Neural cell (in vitro differentiated cells): ENCODE data around the gene PTPRG. TPM values are rescaled to one million over a fixed set of nuclear protein-coding genes. Genes with fewer than 3 reads are reported as not detected.

Experiments
- H2AFZ ChIP-seq: fragments of 200-600, 300-800 bp; sonication (generic), shearing (Covaris generic); 2 replicates; pipeline ENCODE4 v1.6.0; 2014; ENCODE audit warnings: low read depth, mild to moderate bottlenecking, antibody characterized with exemption, low read length, moderate library complexity
- H3F3A ChIP-seq: fragments of 200-600 bp; shearing (Covaris generic); 2 replicates; pipeline ENCODE4 v1.6.1; 2016; ENCODE audit warnings: mild to moderate bottlenecking, moderate library complexity, mixed read lengths, antibody characterized with exemption, low read length; ENCODE audit not compliant: insufficient read depth, poor library complexity, severe bottlenecking
- H3K27ac ChIP-seq: fragments of 200-600, 300-800 bp; sonication (generic), shearing (Covaris generic); 2 replicates; pipeline ENCODE4 v1.5.1; 2014; ENCODE audit warnings: mild to moderate bottlenecking, low read length, moderate library complexity
- H3K27me3 ChIP-seq: fragments of 300-800, 200-600 bp; sonication (generic), shearing (Covaris generic); 2 replicates; pipeline ENCODE4 v1.6.0; 2014; ENCODE audit warnings: mild to moderate bottlenecking, low read depth, low read length, moderate library complexity; ENCODE audit not compliant: insufficient read depth
- H3K36me3 ChIP-seq: fragments of 300-800, 200-600 bp; sonication (generic), shearing (Covaris generic); 2 replicates; pipeline ENCODE4 v1.5.1; 2014; ENCODE audit warnings: mild to moderate bottlenecking, antibody characterized with exemption, low read length, moderate library complexity; ENCODE audit not compliant: insufficient read depth
- H3K4me2 ChIP-seq: fragments of 300-800, 200-600 bp; sonication (generic), shearing (Covaris generic); 2 replicates; pipeline ENCODE4 v1.6.0; 2014; ENCODE audit warnings: mild to moderate bottlenecking, low read length
- H3K4me3 ChIP-seq: fragments of 300-800, 200-600 bp; sonication (generic), shearing (Covaris generic); 2 replicates; pipeline ENCODE4 v1.5.1; 2014; ENCODE audit warnings: mild to moderate bottlenecking, low read length, moderate library complexity
- H3K79me2 ChIP-seq: fragments of 200-600 bp; shearing (Covaris generic); replicated peaks from 2 replicates; pipeline ENCODE4 v1.6.0; 2014; ENCODE audit warnings: mild to moderate bottlenecking, low read length, moderate library complexity; ENCODE audit not compliant: insufficient read depth
- H3K9ac ChIP-seq: fragments of 300-800, 200-600 bp; sonication (generic), shearing (Covaris generic); 2 replicates; pipeline ENCODE4 v1.6.1; 2016; ENCODE audit warnings: mild to moderate bottlenecking, low read length, mixed read lengths
- H3K9me2 ChIP-seq: fragments of 200-600 bp; shearing (Covaris generic); 2 replicates; pipeline ENCODE4 v1.6.1; 2016; ENCODE audit warnings: mild to moderate bottlenecking, low read length, mixed read lengths; ENCODE audit not compliant: insufficient read depth
- H3K9me3 ChIP-seq: fragments of 200-600, 300-800 bp; sonication (generic), shearing (Covaris generic); 2 replicates; pipeline ENCODE4 v1.6.1; 2016; ENCODE audit warnings: mild to moderate bottlenecking, mixed run types, low read length, moderate library complexity, mixed read lengths
- H4K20me1 ChIP-seq: fragments of 200-600 bp; shearing (Covaris generic); 2 replicates; pipeline ENCODE4 v1.6.1; 2016; ENCODE audit warnings: mild to moderate bottlenecking, mixed run types; ENCODE audit not compliant: insufficient read depth
- CTCF ChIP-seq: fragments of 450-650 bp; IDR thresholded peaks from 2 replicates; pipeline ENCODE4 v1.5.1; 2014; ENCODE audit warnings: antibody characterized with exemption, mild to moderate bottlenecking, moderate library complexity; ENCODE audit not compliant: poor library complexity, severe bottlenecking
- EP300 ChIP-seq: fragments of 450-650 bp; conservative IDR thresholded peaks from 2 replicates; pipeline ENCODE4 v1.6.1; 2014; ENCODE audit warnings: antibody characterized with exemption, mild to moderate bottlenecking, moderate library complexity; ENCODE audit not compliant: poor library complexity, severe bottlenecking
- EZH2 ChIP-seq: fragments of 200-600, 300-800 bp; shearing (Covaris generic), sonication (generic); IDR thresholded peaks from 2 replicates; pipeline ENCODE4 v1.6.1; 2014; ENCODE audit warnings: antibody characterized with exemption, low read length, borderline replicate concordance, mild to moderate bottlenecking; ENCODE audit not compliant: insufficient read depth, poor library complexity, severe bottlenecking
- MXI1 ChIP-seq: fragments of 450-650 bp; conservative IDR thresholded peaks from 2 replicates; pipeline ENCODE4 v1.6.1; 2014; ENCODE audit warnings: antibody characterized with exemption, mild to moderate bottlenecking; ENCODE audit not compliant: poor library complexity, severe bottlenecking
- POLR2AphosphoS5 ChIP-seq: IDR thresholded peaks from 2 replicates; pipeline ENCODE4 v1.6.1; 2012
- RAD21 ChIP-seq: fragments of 450-650 bp; conservative IDR thresholded peaks from 2 replicates; pipeline ENCODE4 v1.6.1; 2014; ENCODE audit warnings: antibody characterized with exemption, mild to moderate bottlenecking, moderate library complexity
- SMC3 ChIP-seq: fragments of 450-650 bp; conservative IDR thresholded peaks from 2 replicates; pipeline ENCODE4 v1.6.1; 2014; ENCODE audit warnings: antibody characterized with exemption, mild to moderate bottlenecking, moderate library complexity; ENCODE audit not compliant: poor library complexity
- TAF1 ChIP-seq: IDR thresholded peaks from 2 replicates; pipeline ENCODE4 v1.6.1; 2012; ENCODE audit warnings: low read depth
- polyA plus RNA-seq: library from polyadenylated mRNA; depleted of rRNA; stranded (reverse); fragments of >200 nt; gene quantifications from 2 replicates; pipeline ENCODE4 v1.2.3, GENCODE V29; 2014
- TF ChIP-seq, protein P1 (sequence below): IDR thresholded peaks from 2 replicates; pipeline ENCODE4 v1.6.1; 2012; ENCODE audit warnings: borderline replicate concordance

Gene PTPRG
- polyA plus RNA-seq, 1 donor from 2014 or later, result 33.1 TPM

- H3K4me3 ChIP-seq, result peak overlapping the region; percentile 97
- H3K27me3 ChIP-seq, result no peaks in the 10 kb centered on the region
- H3F3A ChIP-seq, result no peaks in the 10 kb centered on the region
- peaks cover 50% of the 10 kb centered on the region for H3K79me2 ChIP-seq
- no peaks in the 10 kb centered on the region for H3K36me3 ChIP-seq
- no peaks in the 10 kb centered on the region for H4K20me1 ChIP-seq
- peak overlapping the region; percentile 96 for H3K27ac ChIP-seq
- no peaks in the 10 kb centered on the region for H3K9me2 ChIP-seq
- peak overlapping the region; percentile 95 for H3K9ac ChIP-seq
- peak overlapping the region; percentile 98 for H3K4me2 ChIP-seq
- no peaks in the 10 kb centered on the region for H3K9me3 ChIP-seq
- peak overlapping the region; percentile 65 for H2AFZ ChIP-seq
- TF ChIP-seq POLR2AphosphoS5 (no peak), RAD21 (no peak), EZH2 (no peak), SMC3 (no peak), EP300 (no peak), CTCF (no peak), MXI1 (peak; percentile 7), TAF1 (peak; percentile 62)
- TF ChIP-seq, protein P1, sequence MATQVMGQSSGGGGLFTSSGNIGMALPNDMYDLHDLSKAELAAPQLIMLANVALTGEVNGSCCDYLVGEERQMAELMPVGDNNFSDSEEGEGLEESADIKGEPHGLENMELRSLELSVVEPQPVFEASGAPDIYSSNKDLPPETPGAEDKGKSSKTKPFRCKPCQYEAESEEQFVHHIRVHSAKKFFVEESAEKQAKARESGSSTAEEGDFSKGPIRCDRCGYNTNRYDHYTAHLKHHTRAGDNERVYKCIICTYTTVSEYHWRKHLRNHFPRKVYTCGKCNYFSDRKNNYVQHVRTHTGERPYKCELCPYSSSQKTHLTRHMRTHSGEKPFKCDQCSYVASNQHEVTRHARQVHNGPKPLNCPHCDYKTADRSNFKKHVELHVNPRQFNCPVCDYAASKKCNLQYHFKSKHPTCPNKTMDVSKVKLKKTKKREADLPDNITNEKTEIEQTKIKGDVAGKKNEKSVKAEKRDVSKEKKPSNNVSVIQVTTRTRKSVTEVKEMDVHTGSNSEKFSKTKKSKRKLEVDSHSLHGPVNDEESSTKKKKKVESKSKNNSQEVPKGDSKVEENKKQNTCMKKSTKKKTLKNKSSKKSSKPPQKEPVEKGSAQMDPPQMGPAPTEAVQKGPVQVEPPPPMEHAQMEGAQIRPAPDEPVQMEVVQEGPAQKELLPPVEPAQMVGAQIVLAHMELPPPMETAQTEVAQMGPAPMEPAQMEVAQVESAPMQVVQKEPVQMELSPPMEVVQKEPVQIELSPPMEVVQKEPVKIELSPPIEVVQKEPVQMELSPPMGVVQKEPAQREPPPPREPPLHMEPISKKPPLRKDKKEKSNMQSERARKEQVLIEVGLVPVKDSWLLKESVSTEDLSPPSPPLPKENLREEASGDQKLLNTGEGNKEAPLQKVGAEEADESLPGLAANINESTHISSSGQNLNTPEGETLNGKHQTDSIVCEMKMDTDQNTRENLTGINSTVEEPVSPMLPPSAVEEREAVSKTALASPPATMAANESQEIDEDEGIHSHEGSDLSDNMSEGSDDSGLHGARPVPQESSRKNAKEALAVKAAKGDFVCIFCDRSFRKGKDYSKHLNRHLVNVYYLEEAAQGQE, result peak; percentile 42
Observed at GRCh38 chr3:61563313-61564271, 2.2 kb downstream of the PTPRG start.

DNA sequence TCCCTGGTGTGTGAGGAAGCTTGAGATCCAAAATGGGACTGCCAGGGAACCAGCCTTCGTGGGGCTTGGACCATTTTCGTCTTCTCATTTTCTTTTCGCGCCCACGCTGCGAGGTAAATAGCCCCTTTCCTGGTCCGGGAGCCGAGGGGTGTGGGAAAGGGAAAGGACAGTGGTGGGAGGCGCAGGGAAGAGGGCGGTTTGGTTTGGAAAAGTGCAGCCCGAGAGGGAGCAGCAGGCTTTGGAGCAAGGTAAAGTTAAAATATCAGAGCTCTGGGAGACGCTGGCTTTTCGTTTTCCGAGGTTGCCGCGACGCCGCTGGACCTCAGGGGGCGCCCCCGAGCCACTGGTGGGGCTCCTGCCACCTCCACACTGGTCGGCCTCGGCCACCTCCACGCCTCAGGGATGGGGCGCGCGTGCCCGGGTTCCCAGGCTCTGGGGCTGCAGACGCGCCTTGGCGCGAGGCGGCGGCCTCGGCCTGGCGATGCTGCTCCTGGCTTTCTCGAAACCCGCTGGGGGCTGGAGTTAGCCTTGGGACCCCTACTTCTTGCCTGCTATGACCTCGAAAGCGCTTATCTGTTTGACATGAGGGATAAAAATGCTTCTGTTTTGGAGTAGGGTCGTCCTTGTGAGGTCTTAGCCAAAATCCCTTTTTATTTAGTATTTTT is 3.2 kb downstream of the PTPRG start:
- peak overlapping the region; percentile 96 for H3K27ac ChIP-seq
- peak overlapping the region; percentile 95 for H3K9ac ChIP-seq
- H3K4me3 ChIP-seq, result peak overlapping the region; percentile 97
- no peaks in the 10 kb centered on the region for H3K27me3 ChIP-seq
- no peaks in the 10 kb centered on the region for H4K20me1 ChIP-seq
- no peak overlapping the region for H2AFZ ChIP-seq
- peak overlapping the region; percentile 98 for H3K4me2 ChIP-seq
- no peaks in the 10 kb centered on the region for H3K9me2 ChIP-seq
- no peaks in the 10 kb centered on the region for H3F3A ChIP-seq
- no peaks in the 10 kb centered on the region for H3K9me3 ChIP-seq
- H3K36me3 ChIP-seq, result no peaks in the 10 kb centered on the region
- TF ChIP-seq EZH2 (no peak), SMC3 (peak; percentile 83), CTCF (peak; percentile 88), POLR2AphosphoS5 (no peak), TAF1 (no peak), MXI1 (peak; percentile 30), RAD21 (peak; percentile 88), EP300 (no peak)
- TF ChIP-seq, protein P1, result no peak
- peaks cover 50% of the 10 kb centered on the region for H3K79me2 ChIP-seq
